HG03064 (cell line): ENCODE results near the gene RAB30.
A peak's percentile ranks its signal among the peaks of the same experiment; 100 is the strongest.
"Not testable (repeated sequence)": the region's sequence is repeated elsewhere in the genome, so short reads cannot be mapped to it uniquely, and the experiment has no call there.

Experiments used
- ATAC-seq: cut with Tn5 transposase; IDR thresholded peaks from one replicate; pipeline ENCODE4 v1.9.1; 2021; ENCODE audit warnings: low read depth; ENCODE audit not compliant: unreplicated experiment

Gene RAB30

GRCh38 chr11:82959987-82960778 lies 111.5 kb downstream of the RAB30 start:
- peak; percentile 93 for ATAC-seq

GRCh38 chr11:82955736-82956453 lies 115.8 kb downstream of the RAB30 start:
- not testable (repeated sequence) for ATAC-seq

GRCh38 chr11:82950502-82950901 lies 121.2 kb downstream of the RAB30 start:
- not testable (repeated sequence) for ATAC-seq

- no peak for ATAC-seq
Observed at GRCh38 chr11:82949352-82949751, 122.3 kb downstream of the RAB30 start.

GRCh38 chr11:82945682-82946081 lies 126.0 kb downstream of the RAB30 start:
- no peak for ATAC-seq

- not testable (repeated sequence) for ATAC-seq
Observed at GRCh38 chr11:82945041-82945440, 126.7 kb downstream of the RAB30 start.

- no peak for ATAC-seq
Observed at GRCh38 chr11:82944198-82944597, 127.5 kb downstream of the RAB30 start.

- ATAC-seq: not testable (repeated sequence)
Observed at GRCh38 chr11:82943430-82943829, 128.3 kb downstream of the RAB30 start.

- no peak for ATAC-seq
Observed at GRCh38 chr11:82942376-82942775, 129.3 kb downstream of the RAB30 start.

- ATAC-seq: no peak
Observed at GRCh38 chr11:82939456-82939855, 132.2 kb downstream of the RAB30 start.

GRCh38 chr11:82937554-82937953 lies 134.1 kb downstream of the RAB30 start:
- no peak for ATAC-seq

GRCh38 chr11:82936261-82936660 lies 135.4 kb downstream of the RAB30 start:
- ATAC-seq: no peak

GRCh38 chr11:82932564-82932963 lies 139.1 kb downstream of the RAB30 start:
- ATAC-seq: no peak

- no peak for ATAC-seq
Observed at GRCh38 chr11:82930734-82931133, 141.0 kb downstream of the RAB30 start.

GRCh38 chr11:82930229-82930628 lies 141.5 kb downstream of the RAB30 start:
- ATAC-seq: no peak

- no peak for ATAC-seq
Observed at GRCh38 chr11:82929121-82929520, 142.6 kb downstream of the RAB30 start.

GRCh38 chr11:82927264-82927880 lies 144.3 kb downstream of the RAB30 start:
- ATAC-seq: peak; percentile 60

GRCh38 chr11:82924522-82925224 lies 147.0 kb downstream of the RAB30 start:
- ATAC-seq: peak; percentile 61
